ENCODE results near the gene SCART1. TPM values are rescaled to one million over a fixed set of nuclear protein-coding genes. Genes with fewer than 3 reads are reported as not detected.

The SCART1 gene
- total RNA-seq, 1 donor from 2014 or later = 1.5 TPM

- intact Hi-C loops (cut with DNase I) = no loop called here
- Histone ChIP-seq H3K36me3 (no peaks in the 10 kb centered on the region), H3K4me3 (no peak overlapping the region), H3K27ac (no peak overlapping the region), H3K27me3 (no peaks in the 10 kb centered on the region), H3K9me3 (no peaks in the 10 kb centered on the region), H3K4me1 (no peaks in the 10 kb centered on the region)
- TF ChIP-seq POLR2A (IDR thresholded peaks at IDR 0.05) (no peak), POLR2AphosphoS5 (IDR thresholded peaks at IDR 0.05; ENCODE audit: insufficient read depth in 1 of 2, low read depth in 1 of 2) (no peak)
- DNase-seq (ENCODE audit: extremely low spot score in 2 of 2) = no peak
Observed at GRCh38 chr10:133475821-133476640, 22.3 kb downstream of the SCART1 start.

DNA sequence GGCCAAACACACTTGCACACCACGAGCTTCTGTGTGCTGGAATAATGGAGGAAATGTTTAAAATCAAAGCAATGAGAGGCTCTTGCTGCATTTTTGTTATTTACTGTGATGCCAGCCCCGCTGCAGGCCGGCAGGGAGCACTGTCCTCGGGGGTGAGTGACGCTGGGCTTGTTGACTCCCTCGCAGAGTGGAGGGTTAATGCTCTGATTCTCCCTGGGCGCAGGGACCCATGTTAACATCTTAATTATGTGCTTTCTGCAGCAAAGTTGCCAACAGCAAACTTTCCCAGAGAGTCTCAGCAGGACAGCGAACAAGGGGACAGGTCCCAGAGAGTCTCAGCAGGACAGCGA lies 22.9 kb downstream of the SCART1 start:
- Histone ChIP-seq H3K27ac (no peak overlapping the region), H3K27me3 (no peaks in the 10 kb centered on the region), H3K4me3 (no peak overlapping the region), H3K36me3 (no peaks in the 10 kb centered on the region), H3K9me3 (no peaks in the 10 kb centered on the region), H3K4me1 (no peaks in the 10 kb centered on the region)
- no peak for DNase-seq (ENCODE audit: extremely low spot score in 2 of 2)
- TF ChIP-seq POLR2A (IDR thresholded peaks at IDR 0.05) (no peak), CTCF (IDR thresholded peaks at IDR 0.05) (no peak), POLR2AphosphoS5 (IDR thresholded peaks at IDR 0.05; ENCODE audit: insufficient read depth in 1 of 2, low read depth in 1 of 2) (no peak)
- intact Hi-C loops (cut with DNase I) = no loop called here

DNA sequence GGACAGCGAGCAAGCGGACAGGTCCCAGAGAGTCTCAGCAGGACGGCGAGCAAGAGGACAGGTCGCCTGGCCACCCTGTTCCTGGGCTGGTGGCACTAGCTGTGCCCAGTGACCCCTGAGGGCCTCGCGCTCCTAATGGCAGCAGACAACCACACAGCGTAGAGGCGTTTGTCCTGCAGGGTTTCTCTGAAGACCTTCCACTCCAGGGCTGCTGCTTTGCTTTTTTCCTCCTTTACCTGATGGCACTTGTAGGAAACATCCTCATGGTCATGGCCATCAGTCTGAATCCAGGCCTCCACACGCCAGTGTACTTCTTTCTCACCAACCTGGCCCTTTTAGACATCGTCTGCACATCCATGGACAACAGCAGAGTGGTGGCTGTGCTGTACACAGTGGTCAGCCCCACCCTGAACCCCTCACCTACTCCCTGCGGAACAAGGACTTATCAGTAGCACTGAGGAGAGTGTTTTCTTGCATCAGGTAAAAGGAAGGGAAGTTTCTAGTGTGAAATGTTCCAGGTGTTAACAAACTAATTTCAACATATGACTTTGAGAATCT lies 27.4 kb downstream of the SCART1 start:
- no peaks in the 10 kb centered on the region for H3K27me3 ChIP-seq
- H3K9me3 ChIP-seq = peaks cover 8% of the 10 kb centered on the region
- H3K27ac ChIP-seq = no peak overlapping the region
- H3K4me1 ChIP-seq = no peaks in the 10 kb centered on the region
- DNase-seq (ENCODE audit: extremely low spot score in 2 of 2) = no peak
- no peak overlapping the region for H3K4me3 ChIP-seq
- TF ChIP-seq POLR2AphosphoS5 (IDR thresholded peaks at IDR 0.05; ENCODE audit: insufficient read depth in 1 of 2, low read depth in 1 of 2) (no peak), CTCF (IDR thresholded peaks at IDR 0.05) (no peak), POLR2A (IDR thresholded peaks at IDR 0.05) (no peak)
- intact Hi-C loops (cut with DNase I) = no loop called here
- no peaks in the 10 kb centered on the region for H3K36me3 ChIP-seq

DNA sequence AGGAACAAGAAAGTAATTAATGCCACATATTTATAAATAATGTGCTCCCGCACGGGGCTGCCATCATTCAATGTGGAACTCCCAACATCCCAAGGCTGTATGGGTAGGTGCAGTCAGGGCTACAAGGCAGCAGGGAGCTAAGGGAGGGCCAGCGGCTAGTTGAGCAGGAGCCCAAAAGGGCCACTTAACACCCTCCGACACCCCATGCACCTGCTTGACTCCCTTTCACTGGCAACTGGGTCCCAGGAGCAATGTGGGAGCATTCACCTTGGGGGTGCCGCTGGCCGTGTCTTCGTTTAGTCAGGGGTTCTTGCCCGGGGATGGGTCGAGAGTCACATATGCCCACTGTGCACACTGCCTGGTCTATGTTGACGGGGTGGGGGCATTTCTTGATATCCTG lies 27.9 kb downstream of the SCART1 start:
- Histone ChIP-seq H3K4me1 (no peaks in the 10 kb centered on the region), H3K4me3 (no peak overlapping the region), H3K36me3 (no peaks in the 10 kb centered on the region), H3K27me3 (no peaks in the 10 kb centered on the region), H3K9me3 (peaks cover 8% of the 10 kb centered on the region), H3K27ac (no peak overlapping the region)
- no peak for TF ChIP-seq CTCF (IDR thresholded peaks at IDR 0.05)
- TF ChIP-seq POLR2AphosphoS5 (IDR thresholded peaks at IDR 0.05; ENCODE audit: insufficient read depth in 1 of 2, low read depth in 1 of 2) = no peak
- TF ChIP-seq POLR2A (IDR thresholded peaks at IDR 0.05) = no peak
- DNase-seq (ENCODE audit: extremely low spot score in 2 of 2) = no peak
- intact Hi-C loops (cut with DNase I) = no loop called here

- Histone ChIP-seq H3K27me3 (no peaks in the 10 kb centered on the region), H3K4me3 (no peak overlapping the region), H3K4me1 (no peaks in the 10 kb centered on the region), H3K36me3 (no peaks in the 10 kb centered on the region), H3K9me3 (peaks cover 8% of the 10 kb centered on the region), H3K27ac (no peak overlapping the region)
- no peak for DNase-seq (ENCODE audit: extremely low spot score in 2 of 2)
- TF ChIP-seq CTCF (IDR thresholded peaks at IDR 0.05) (no peak), POLR2A (IDR thresholded peaks at IDR 0.05) (no peak), POLR2AphosphoS5 (IDR thresholded peaks at IDR 0.05; ENCODE audit: insufficient read depth in 1 of 2, low read depth in 1 of 2) (no peak)
- intact Hi-C loops (cut with DNase I) = no loop called here
Observed at GRCh38 chr10:133484818-133485217, 31.1 kb downstream of the SCART1 start.

All from vagina (tissue), 2 donors.